Esophagus squamous epithelium (tissue), 5 donors: ENCODE results near the gene OR1F1. TPM values are rescaled to one million over a fixed set of nuclear protein-coding genes. Genes with fewer than 3 reads are reported as not detected.
A peak's percentile ranks its signal among the peaks of the same experiment; 100 is the strongest.
"Not testable (repeated sequence)": the region's sequence is repeated elsewhere in the genome, so short reads cannot be mapped to it uniquely, and the experiment has no call there.

Experiments used
- DNase-seq: peaks from one replicate; lab custom pipeline; 2025; lab: John Stamatoyannopoulos, UW
- H3K27ac ChIP-seq, 4 donors: fragments of 200-600 bp; sonication (generic); one replicate each; pipeline ENCODE4 v1.5.1; 2016 to 2019; ENCODE audit warnings: mild to moderate bottlenecking in 1 of 4
- H3K27me3 ChIP-seq, 4 donors: fragments of 200-600 bp; sonication (generic); 1 replicate in 3 of 4; 2 replicates in 1 of 4; pipeline versions ENCODE4 v1.5.1 to v1.6.0; 2017 to 2021; ENCODE audit warnings: antibody characterized with exemption in 1 of 4
- H3K36me3 ChIP-seq, 3 donors: fragments of 200-600 bp; sonication (generic); one replicate each; pipeline ENCODE4 v1.5.1; 2016 to 2019
- H3K4me1 ChIP-seq, 3 donors: fragments of 200-600 bp; sonication (generic); one replicate each; pipeline ENCODE4 v1.5.1; 2017 to 2019
- H3K4me3 ChIP-seq, 4 donors: fragments of 200-600 bp; sonication (generic); 1 replicate in 3 of 4; 2 replicates in 1 of 4; pipeline ENCODE4 v1.5.1; 2016 to 2019; ENCODE audit warnings: mild to moderate bottlenecking in 2 of 4, moderate library complexity in 1 of 4
- H3K9me3 ChIP-seq, 3 donors: fragments of 200-600 bp; sonication (generic); one replicate each; pipeline ENCODE4 v1.5.1; 2016 to 2019
- POLR2A ChIP-seq, 4 donors: fragments of 450-650 bp; IDR thresholded peaks; one replicate each; pipeline ENCODE4 v1.6.1; 2017; ENCODE audit warnings: antibody characterized with exemption in 4 of 4, mild to moderate bottlenecking in 4 of 4, moderate library complexity in 3 of 4
- WGBS, 2 donors: methylation state at CpG; one replicate each; pipeline ENCODE4 v1.1.5; 2018; 5-methylcytosine and 5-hydroxymethylcytosine counted together
- intact Hi-C: fragments of 100-400 bp; cut with DNase I; formaldehyde crosslinking; loops from one replicate; pipeline ENCODE4 v1.15.0; 2022
- total RNA-seq, 4 donors: library from RNA; depleted of rRNA; stranded (reverse); fragments of >200 nt; gene quantifications; one replicate each; pipeline ENCODE4 v1.1.0, GENCODE V29; 2016
- TF ChIP-seq, protein P1 (sequence below), 6 experiments: fragments of 450-650 bp in 4 of 6; fragments of 200-600 bp in 2 of 6; sonication (generic) in 2 of 6; IDR thresholded peaks; one replicate each; pipeline ENCODE4 v1.5.1; 2016 to 2019; ENCODE audit warnings: antibody characterized with exemption in 6 of 6, mild to moderate bottlenecking in 4 of 6, moderate library complexity in 4 of 6
- donor health status: DM: yes; HTN: yes; CAD: no.

Gene OR1F1
- total RNA-seq, 4 donors from 2014 or later, result not detected

DNA sequence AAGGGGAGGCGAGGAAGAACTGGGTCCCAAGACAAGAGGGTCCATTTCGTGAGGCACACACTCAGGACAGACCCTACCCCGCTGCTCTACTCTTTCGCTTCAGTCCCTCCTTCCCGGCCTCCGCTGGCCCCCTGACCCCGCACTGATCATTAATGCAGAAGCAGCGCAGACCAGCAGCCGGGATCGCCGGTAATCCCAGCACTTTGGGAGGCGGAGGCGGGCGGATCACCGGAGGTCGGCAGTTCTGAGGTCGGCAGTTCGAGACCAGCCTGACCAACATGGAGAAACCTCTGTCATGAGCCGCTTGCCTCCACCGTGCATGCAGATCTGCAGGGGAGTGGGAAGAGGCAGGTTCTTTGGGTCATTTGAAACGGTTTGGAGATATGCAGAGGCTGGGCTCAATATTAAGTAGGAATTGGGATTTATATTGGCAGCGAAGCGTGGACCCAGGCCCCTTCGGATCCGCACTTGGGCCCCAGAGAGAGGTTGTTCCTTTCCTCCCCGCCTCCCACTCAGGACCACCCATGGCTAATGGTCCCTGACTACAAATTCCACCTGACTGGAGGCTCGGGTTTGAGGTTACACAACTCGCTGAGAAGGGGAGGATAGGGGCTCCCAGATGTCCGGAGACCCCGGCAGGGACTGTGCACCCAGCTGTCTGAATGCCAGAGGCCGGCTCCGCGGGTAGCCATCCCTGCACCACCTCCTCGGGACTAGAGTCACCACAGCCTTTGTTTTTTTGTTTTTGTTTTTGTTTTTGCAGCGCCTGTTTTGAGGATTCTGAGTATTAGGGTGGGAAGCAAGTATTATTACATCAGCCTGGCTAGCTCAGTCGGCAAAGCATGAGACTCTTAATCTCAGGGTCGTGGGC is 23.6 kb upstream of the OR1F1 start:
- Histone ChIP-seq H3K27ac (no peak overlapping the region), H3K36me3 (no peaks in the 10 kb centered on the region), H3K4me3 (no peak overlapping the region), H3K9me3 (no peaks in the 10 kb centered on the region), H3K4me1 (peaks cover 19 to 56% (median 27%) of the 10 kb centered on the region in 3 donors), H3K27me3 (peaks cover 0 to 68% (median 5%) of the 10 kb centered on the region in 4 donors)
- no peak for DNase-seq
- intact Hi-C loops, result no loop called here
- no peak for TF ChIP-seq POLR2A (IDR thresholded peaks at IDR 0.05)
- TF ChIP-seq, protein P1, sequence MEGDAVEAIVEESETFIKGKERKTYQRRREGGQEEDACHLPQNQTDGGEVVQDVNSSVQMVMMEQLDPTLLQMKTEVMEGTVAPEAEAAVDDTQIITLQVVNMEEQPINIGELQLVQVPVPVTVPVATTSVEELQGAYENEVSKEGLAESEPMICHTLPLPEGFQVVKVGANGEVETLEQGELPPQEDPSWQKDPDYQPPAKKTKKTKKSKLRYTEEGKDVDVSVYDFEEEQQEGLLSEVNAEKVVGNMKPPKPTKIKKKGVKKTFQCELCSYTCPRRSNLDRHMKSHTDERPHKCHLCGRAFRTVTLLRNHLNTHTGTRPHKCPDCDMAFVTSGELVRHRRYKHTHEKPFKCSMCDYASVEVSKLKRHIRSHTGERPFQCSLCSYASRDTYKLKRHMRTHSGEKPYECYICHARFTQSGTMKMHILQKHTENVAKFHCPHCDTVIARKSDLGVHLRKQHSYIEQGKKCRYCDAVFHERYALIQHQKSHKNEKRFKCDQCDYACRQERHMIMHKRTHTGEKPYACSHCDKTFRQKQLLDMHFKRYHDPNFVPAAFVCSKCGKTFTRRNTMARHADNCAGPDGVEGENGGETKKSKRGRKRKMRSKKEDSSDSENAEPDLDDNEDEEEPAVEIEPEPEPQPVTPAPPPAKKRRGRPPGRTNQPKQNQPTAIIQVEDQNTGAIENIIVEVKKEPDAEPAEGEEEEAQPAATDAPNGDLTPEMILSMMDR (IDR thresholded peaks at IDR 0.05), result no peak
- 81 to 90% methylated on average over 13 to 29 of the region's 37 CpGs for WGBS, 2 donors

DNA sequence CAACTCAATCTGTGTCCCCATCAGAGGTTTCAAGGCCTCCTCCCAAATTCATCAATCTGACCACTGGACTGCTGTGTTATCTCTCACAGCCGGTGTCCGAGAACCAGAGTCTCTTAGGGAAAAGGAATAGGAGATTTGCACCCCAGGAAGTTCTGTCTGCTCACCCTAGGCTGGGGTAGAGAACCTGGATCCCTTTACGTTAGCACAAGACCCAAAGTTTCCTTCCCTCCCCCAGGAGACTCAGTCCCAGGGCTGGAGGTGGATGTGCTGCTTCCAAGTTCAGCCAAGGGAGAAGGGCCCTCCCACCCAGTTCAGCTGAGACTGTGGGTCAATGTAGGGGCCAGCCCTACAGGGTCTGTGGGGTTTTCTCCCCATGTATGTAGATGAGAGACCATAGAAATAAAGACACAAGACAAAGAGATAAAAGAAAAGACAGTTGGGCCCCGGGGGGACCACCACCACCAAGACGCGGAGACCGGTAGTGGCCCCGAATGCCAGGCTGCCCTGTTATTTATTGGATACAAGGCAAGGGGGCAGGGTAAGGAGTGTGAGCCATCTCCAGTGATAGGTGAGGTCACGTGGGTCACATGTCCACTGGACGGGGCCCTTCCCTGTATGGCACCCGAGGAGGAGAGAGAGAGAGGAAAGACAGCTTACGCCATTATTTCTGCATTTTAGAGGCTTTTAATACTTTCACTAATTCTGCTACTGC is 22.7 kb upstream of the OR1F1 start:
- Histone ChIP-seq H3K9me3 (no peaks in the 10 kb centered on the region), H3K36me3 (no peaks in the 10 kb centered on the region), H3K4me1 (peaks cover 14 to 53% (median 24%) of the 10 kb centered on the region in 3 donors), H3K27ac (peak overlapping the region in 3 of 4 donors; percentile 24 to 74 (median 68)), H3K27me3 (peaks cover 0 to 72% (median 10%) of the 10 kb centered on the region in 4 donors), H3K4me3 (peak overlapping the region in 3 of 4 donors; percentile 10 to 57 (median 23))
- 73 to 88% methylated on average over 9 to 11 of the region's 12 CpGs for WGBS, 2 donors
- TF ChIP-seq POLR2A (IDR thresholded peaks at IDR 0.05), result no peak
- TF ChIP-seq, protein P1 (IDR thresholded peaks at IDR 0.05), result no peak
- no peak for DNase-seq
- intact Hi-C loops, result no loop called here

DNA sequence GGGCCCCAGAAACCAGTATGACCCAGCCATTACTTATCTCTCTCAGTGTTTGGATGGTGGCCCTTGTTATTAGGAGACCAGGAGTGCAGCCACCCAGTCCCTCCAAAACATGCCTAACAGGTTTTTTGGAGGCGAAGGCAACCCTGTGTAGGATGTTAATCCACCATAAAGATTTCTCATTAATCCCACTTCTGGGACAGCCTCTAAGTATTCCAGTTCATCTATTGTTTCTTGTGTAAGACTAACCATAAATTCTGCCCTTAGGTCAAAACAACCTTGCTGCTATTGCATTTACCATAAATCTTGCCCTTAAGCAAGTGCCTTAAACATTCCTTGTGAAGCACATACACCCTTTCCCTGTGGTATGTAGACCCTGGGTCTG is 21.5 kb upstream of the OR1F1 start:
- TF ChIP-seq, protein P1 (IDR thresholded peaks at IDR 0.05), result no peak
- no peak for TF ChIP-seq POLR2A (IDR thresholded peaks at IDR 0.05)
- peak overlapping the region; percentile 24 to 68 (median 50) for H3K27ac ChIP-seq
- no peaks in the 10 kb centered on the region for H3K36me3 ChIP-seq
- no peak for DNase-seq
- intact Hi-C loops, result no loop called here
- peaks cover 19 to 64% (median 35%) of the 10 kb centered on the region in 3 donors for H3K4me1 ChIP-seq
- H3K4me3 ChIP-seq, result no peak overlapping the region
- peaks cover 7 to 77% (median 17%) of the 10 kb centered on the region in 4 donors for H3K27me3 ChIP-seq
- WGBS, 2 donors, result 13 to 29% methylated on average over 1 of the region's 1 CpG
- no peaks in the 10 kb centered on the region for H3K9me3 ChIP-seq

DNA sequence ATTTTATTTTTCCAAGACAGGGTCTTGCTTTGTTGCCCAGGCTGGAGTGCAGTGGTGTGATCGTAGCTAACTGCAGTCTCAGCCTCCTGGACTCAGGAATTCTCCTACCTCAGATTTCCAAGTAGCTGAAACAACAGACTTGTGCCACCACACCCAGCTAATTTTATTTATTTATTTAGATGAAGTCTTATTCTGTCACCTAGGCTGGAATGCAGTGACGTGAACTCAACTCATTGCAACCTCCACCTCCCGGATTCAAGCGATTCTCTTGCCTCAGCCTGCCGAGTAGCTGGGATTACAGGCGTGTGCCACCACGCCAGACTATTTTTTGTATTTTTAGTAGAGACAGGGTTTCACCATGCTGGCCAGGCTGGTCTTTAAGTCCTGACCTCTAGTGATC is 19.3 kb upstream of the OR1F1 start:
- Histone ChIP-seq H3K27me3 (peaks cover 14 to 80% (median 35%) of the 10 kb centered on the region in 4 donors), H3K4me1 (peaks cover 27 to 76% (median 39%) of the 10 kb centered on the region in 3 donors)
- intact Hi-C loops, H3K36me3 ChIP-seq, H3K9me3 ChIP-seq, H3K27ac ChIP-seq, DNase-seq, H3K4me3 ChIP-seq: not testable (repeated sequence)
- 44 to 84% methylated on average over 4 to 7 of the region's 7 CpGs for WGBS, 2 donors

DNA sequence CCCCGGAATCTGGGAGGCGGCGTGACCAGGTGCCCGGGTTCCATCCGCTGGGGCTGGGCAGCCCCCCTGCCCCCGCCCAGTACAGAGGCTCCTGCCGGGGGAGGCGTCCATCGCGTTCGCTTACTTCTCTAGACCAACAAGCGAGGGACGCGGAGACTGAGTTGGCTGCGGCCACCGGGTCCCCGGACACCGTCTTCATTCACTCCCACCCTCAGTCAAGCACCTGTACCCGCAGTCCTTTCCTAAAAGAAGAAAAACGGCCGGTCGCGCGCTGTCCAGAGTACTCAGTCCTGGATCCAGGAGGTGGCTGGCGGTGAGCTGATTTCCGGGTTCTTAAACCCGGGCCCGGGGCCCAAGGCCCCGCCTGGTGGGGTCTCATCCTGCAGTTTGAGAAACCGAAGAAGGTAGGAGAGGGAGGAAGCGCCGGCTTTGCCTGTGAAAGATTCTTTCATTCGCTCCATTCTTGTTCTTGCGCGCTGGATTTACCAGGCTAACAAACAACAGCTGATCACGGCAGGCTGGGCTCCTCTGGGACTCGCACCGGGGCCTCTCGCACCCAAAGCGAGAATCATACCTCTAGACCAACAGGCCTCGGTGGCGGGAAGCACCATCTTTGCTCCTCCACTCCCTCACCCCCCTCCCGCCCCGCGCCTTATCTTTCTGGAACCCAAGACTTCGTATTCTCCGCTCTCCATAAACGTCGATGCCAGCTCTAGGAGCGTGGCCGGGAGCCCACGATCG is 17.4 kb upstream of the OR1F1 start:
- intact Hi-C loops, result no loop called here
- Histone ChIP-seq H3K27me3 (peaks cover 17 to 85% (median 53%) of the 10 kb centered on the region in 4 donors), H3K27ac (no peak overlapping the region), H3K4me1 (peaks cover 31 to 84% (median 48%) of the 10 kb centered on the region in 3 donors), H3K36me3 (no peaks in the 10 kb centered on the region), H3K4me3 (peak overlapping the region in 3 of 4 donors; percentile 2 to 51 (median 22)), H3K9me3 (no peaks in the 10 kb centered on the region)
- no peak for DNase-seq
- 8 to 19% methylated on average over 12 to 35 of the region's 53 CpGs for WGBS, 2 donors
- TF ChIP-seq, protein P1 (IDR thresholded peaks at IDR 0.05), result no peak
- TF ChIP-seq POLR2A (IDR thresholded peaks at IDR 0.05), result no peak
